GM12874 (cell line): ENCODE measurements around the gene MLPH.

Experiments used
- CTCF ChIP-seq: IDR thresholded peaks from 2 replicates; pipeline ENCODE4 v1.5.1; 2011; ENCODE audit warnings: low read depth, mild to moderate bottlenecking, control low read depth, low read length, moderate library complexity; ENCODE audit not compliant: insufficient read depth

MLPH gene

GRCh38 chr2:237495521-237496117, 8.6 kb downstream of the MLPH start:
- no peak for TF ChIP-seq CTCF

- TF ChIP-seq CTCF, result no peak
Measured at GRCh38 chr2:237496428-237496827, 9.4 kb downstream of the MLPH start.

- no peak for TF ChIP-seq CTCF
Measured at GRCh38 chr2:237497009-237497837, 10.2 kb downstream of the MLPH start.

GRCh38 chr2:237497838-237498186, 10.8 kb downstream of the MLPH start:
- TF ChIP-seq CTCF, result no peak

GRCh38 chr2:237498341-237498740, 11.3 kb downstream of the MLPH start:
- no peak for TF ChIP-seq CTCF

- no peak for TF ChIP-seq CTCF
Measured at GRCh38 chr2:237500681-237501424, 13.8 kb downstream of the MLPH start.

GRCh38 chr2:237501892-237502513, 15.0 kb downstream of the MLPH start:
- TF ChIP-seq CTCF, result no peak
